A549 (cell line): Measurements from ENCODE around the gene TMEM207. TPM values are rescaled to one million over a fixed set of nuclear protein-coding genes. Genes with fewer than 3 reads are reported as not detected.

Source experiments
- ATAC-seq, 2 experiments: fragments of 200-7000 bp in 1 of 2; fragments of >200 bp in 1 of 2; cut with Nextera tagmentation in 1 of 2; cut with Tn5 transposase in 1 of 2; 3 replicates each; pipeline versions ENCODE4 v1.8.0 to v1.9.1; 2018 to 2020; ENCODE audit warnings: mild to moderate bottlenecking in 1 of 2, moderate library complexity in 1 of 2
- CTCF ChIA-PET: fragments of 300-600 bp; sonication (Branson Sonifier 250); formaldehyde crosslinking; extraction: SDS; loops from one replicate; lab custom pipeline; 2021; ENCODE audit warnings: antibody characterized with exemption, inconsistent platforms; lab: Yijun Ruan, JAX
- POLR2A ChIA-PET: fragments of 350-600 bp; formaldehyde crosslinking; extraction: SDS; loops from one replicate; lab custom pipeline; 2021; ENCODE audit warnings: antibody characterized with exemption, inconsistent platforms; lab: Yijun Ruan, JAX
- DNase-seq, 2 experiments: peaks; one replicate each; pipeline versions ENCODE4 v3.0.0 to v3.0.0-alpha.2; 2011 to 2016; ENCODE audit warnings: low read depth in 1 of 2, low spot score in 1 of 2
- FAIRE-seq: peaks from 2 replicates; lab custom pipeline; 2011; peaks lifted over from hg19 to GRCh38; lab: Jason Lieb, UNC
- H3K27ac ChIP-seq, 2 experiments: fragments of >200 bp; sonication (Bioruptor Twin); formaldehyde crosslinking; 3 replicates each; pipeline ENCODE4 v1.5.1; 2016 to 2017
- H3K4me1 ChIP-seq: fragments of >200 bp; sonication (Bioruptor Twin); formaldehyde crosslinking; 3 replicates; pipeline ENCODE4 v1.6.1; 2016
- H3K4me2 ChIP-seq: fragments of >200 bp; sonication (Bioruptor Twin); formaldehyde crosslinking; 3 replicates; pipeline ENCODE4 v1.6.1; 2016
- H3K4me3 ChIP-seq: fragments of >200 bp; sonication (Bioruptor Twin); formaldehyde crosslinking; 3 replicates; pipeline ENCODE4 v1.5.1; 2016
- H3K9me3 ChIP-seq: fragments of >200 bp; sonication (Bioruptor Twin); formaldehyde crosslinking; 3 replicates; pipeline ENCODE4 v1.6.1; 2016
- ATOH8 ChIP-seq: fragments of 250-450 bp; sonication (Bioruptor Pico); IDR thresholded peaks from 2 replicates; pipeline ENCODE4 v1.5.0; 2020; ENCODE audit warnings: low read depth, mild to moderate bottlenecking, moderate library complexity
- BHLHE40 ChIP-seq: IDR thresholded peaks from 2 replicates; pipeline ENCODE4 v1.6.1; 2012; ENCODE audit warnings: low read depth, low read length, inconsistent platforms
- CBX2 ChIP-seq: fragments of 200-600 bp; sonication (generic); IDR thresholded peaks from 2 replicates; pipeline ENCODE4 v1.6.1; 2016; ENCODE audit warnings: low read depth, mild to moderate bottlenecking, borderline replicate concordance
- E2F6 ChIP-seq: IDR thresholded peaks from 2 replicates; pipeline ENCODE4 v1.6.1; 2012; ENCODE audit warnings: low read depth, borderline replicate concordance
- FOSL2 ChIP-seq, 2 experiments: fragments of 450-650 bp in 1 of 2; fragments of >200 bp in 1 of 2; sonication (Bioruptor Twin) in 1 of 2; formaldehyde crosslinking; IDR thresholded peaks; 2 replicates each; pipeline versions ENCODE4 v1.5.0 to v1.6.1; 2016 to 2020; ENCODE audit warnings: mild to moderate bottlenecking in 1 of 2, moderate library complexity in 1 of 2
- GATA3 ChIP-seq: IDR thresholded peaks from 2 replicates; pipeline ENCODE4 v1.6.1; 2012; ENCODE audit warnings: borderline replicate concordance
- HDAC2 ChIP-seq: fragments of 200-600 bp; sonication (generic); IDR thresholded peaks from 2 replicates; pipeline ENCODE4 v1.6.1; 2016
- HES2 ChIP-seq: fragments of >200 bp; sonication (Bioruptor Twin); formaldehyde crosslinking; IDR thresholded peaks from 2 replicates; pipeline ENCODE4 v1.6.1; 2016
- HOXB5 ChIP-seq: fragments of 250-450 bp; sonication (Bioruptor Pico); IDR thresholded peaks from 2 replicates; pipeline ENCODE4 v1.5.0; 2020; ENCODE audit warnings: mild to moderate bottlenecking, moderate library complexity
- JUN ChIP-seq, 2 experiments: fragments of >200 bp; sonication (Bioruptor Twin); formaldehyde crosslinking; IDR thresholded peaks; 2 replicates in 1 of 2; 3 replicates in 1 of 2; pipeline ENCODE4 v1.6.1; 2016 to 2017
- KDM5A ChIP-seq: fragments of 200-600 bp; sonication (generic); IDR thresholded peaks from 2 replicates; pipeline ENCODE4 v1.6.1; 2016; ENCODE audit warnings: antibody characterized with exemption, mild to moderate bottlenecking
- MAFK ChIP-seq: fragments of 450-650 bp; IDR thresholded peaks from 2 replicates; pipeline ENCODE4 v1.6.1; 2014; ENCODE audit not compliant: partially characterized antibody
- MAZ ChIP-seq: fragments of 150-350 bp; IDR thresholded peaks from 2 replicates; pipeline ENCODE4 v1.6.1; 2014; ENCODE audit warnings: antibody characterized with exemption, low read depth, low read length, borderline replicate concordance
- NR3C1 ChIP-seq: fragments of >200 bp; sonication (Bioruptor Twin); formaldehyde crosslinking; IDR thresholded peaks from 3 replicates; pipeline ENCODE4 v1.6.1; 2017
- PHF8 ChIP-seq: fragments of 200-600 bp; sonication (generic); IDR thresholded peaks from 2 replicates; pipeline ENCODE4 v1.6.1; 2016; ENCODE audit warnings: low read depth, mild to moderate bottlenecking, antibody characterized with exemption, moderate library complexity, borderline replicate concordance
- POLR2A ChIP-seq: IDR thresholded peaks from 2 replicates; pipeline ENCODE4 v1.6.1; 2012; ENCODE audit warnings: mild to moderate bottlenecking, low read length
- SMC3 ChIP-seq: fragments of >200 bp; sonication (Bioruptor Twin); formaldehyde crosslinking; IDR thresholded peaks from 3 replicates; pipeline ENCODE4 v1.6.1; 2018; ENCODE audit warnings: inconsistent platforms
- TFCP2L1 ChIP-seq: fragments of 250-450 bp; sonication (Bioruptor Pico); IDR thresholded peaks from 2 replicates; pipeline ENCODE4 v1.5.0; 2021; ENCODE audit warnings: mild to moderate bottlenecking
- TP53 ChIP-seq: fragments of 250-450 bp; sonication (Bioruptor Pico); IDR thresholded peaks from 2 replicates; pipeline ENCODE4 v1.5.0; 2021; ENCODE audit warnings: mild to moderate bottlenecking, moderate library complexity
- ZC3H11A ChIP-seq: fragments of 450-650 bp; IDR thresholded peaks from 2 replicates; pipeline ENCODE4 v1.6.1; 2014; ENCODE audit warnings: antibody characterized with exemption, mild to moderate bottlenecking
- WGBS: methylation state at CpG from one replicate; pipeline ENCODE4 v1.1.6; 2017; ENCODE audit errors: missing lambda C conversion rate; 5-methylcytosine and 5-hydroxymethylcytosine counted together
- polyA plus RNA-seq, 4 experiments: library from polyadenylated mRNA; depleted of rRNA in 3 of 4; stranded (reverse); fragments of >200 nt; fragmentation: RNase III in 1 of 4; extraction: RNeasy Plus Mini Kit Qiagen cat#74134 plus additional on column Dnase treatment in 1 of 4; gene quantifications; 2 replicates in 3 of 4; 3 replicates in 1 of 4; pipeline ENCODE4 v1.2.3, GENCODE V29; 2011 to 2017
- TF ChIP-seq, protein P1 (sequence below): IDR thresholded peaks from 2 replicates; pipeline ENCODE4 v1.6.1; 2012
- TF ChIP-seq, protein P2 (sequence below): fragments of 450-650 bp; IDR thresholded peaks from 2 replicates; pipeline ENCODE4 v1.6.1; 2014; ENCODE audit warnings: antibody characterized with exemption
- TF ChIP-seq, protein P3 (sequence below): fragments of 150-350 bp; IDR thresholded peaks from 2 replicates; pipeline ENCODE4 v1.6.1; 2014; ENCODE audit warnings: low read depth, mild to moderate bottlenecking, low read length

TMEM207 gene
- polyA plus RNA-seq, 2 of the 4 experiments (the other 2 are of a cell fraction) = not detected

DNA sequence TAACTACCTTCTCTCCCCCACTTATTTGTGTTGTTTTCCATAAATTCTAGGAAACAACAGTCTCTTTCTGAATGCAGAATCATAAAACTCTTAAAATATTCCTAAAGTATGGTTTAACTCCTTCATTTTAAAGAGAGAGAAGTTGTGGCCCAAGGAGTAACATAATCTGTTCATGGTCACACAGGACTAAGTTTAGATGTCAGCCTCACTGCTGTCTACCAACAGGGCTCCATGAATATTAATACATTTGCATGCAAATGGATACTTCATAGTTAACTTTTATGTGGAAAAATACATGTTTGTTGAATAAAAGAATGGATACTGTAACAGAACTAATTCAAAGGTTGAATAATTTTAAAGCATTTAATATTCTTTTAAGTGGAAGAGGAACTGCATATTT is 45.7 kb upstream of the TMEM207 start:
- no peak for FAIRE-seq
- TF ChIP-seq FOSL2 (IDR thresholded peaks at IDR 0.05) = no peak
- no peak for TF ChIP-seq FOSL2 (CRISPR knock-in tag; IDR thresholded peaks at IDR 0.05)
- TF ChIP-seq MAFK = no peak
- no peak for TF ChIP-seq TFCP2L1 (CRISPR knock-in tag)
- no peak for TF ChIP-seq PHF8
- TF ChIP-seq, protein P1, sequence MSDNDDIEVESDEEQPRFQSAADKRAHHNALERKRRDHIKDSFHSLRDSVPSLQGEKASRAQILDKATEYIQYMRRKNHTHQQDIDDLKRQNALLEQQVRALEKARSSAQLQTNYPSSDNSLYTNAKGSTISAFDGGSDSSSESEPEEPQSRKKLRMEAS = no peak
- no peak for TF ChIP-seq E2F6
- no peak for TF ChIP-seq GATA3
- no peak for TF ChIP-seq HOXB5 (CRISPR knock-in tag)
- TF ChIP-seq ZC3H11A = no peak
- TF ChIP-seq ATOH8 (CRISPR knock-in tag) = no peak
- TF ChIP-seq, protein P2, sequence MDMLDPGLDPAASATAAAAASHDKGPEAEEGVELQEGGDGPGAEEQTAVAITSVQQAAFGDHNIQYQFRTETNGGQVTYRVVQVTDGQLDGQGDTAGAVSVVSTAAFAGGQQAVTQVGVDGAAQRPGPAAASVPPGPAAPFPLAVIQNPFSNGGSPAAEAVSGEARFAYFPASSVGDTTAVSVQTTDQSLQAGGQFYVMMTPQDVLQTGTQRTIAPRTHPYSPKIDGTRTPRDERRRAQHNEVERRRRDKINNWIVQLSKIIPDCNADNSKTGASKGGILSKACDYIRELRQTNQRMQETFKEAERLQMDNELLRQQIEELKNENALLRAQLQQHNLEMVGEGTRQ = no peak
- TF ChIP-seq KDM5A = no peak
- TF ChIP-seq TP53 (CRISPR knock-in tag) = no peak
- TF ChIP-seq POLR2A = no peak
- TF ChIP-seq, all 56 proteins: peak for 0
- Histone ChIP-seq H3K4me2 (no peak overlapping the region), H3K4me1 (no peaks in the 10 kb centered on the region), H3K9me3 (no peaks in the 10 kb centered on the region), H3K4me3 (no peak overlapping the region), H3K27ac (no peak overlapping the region)
- DNase-seq (no peak), ATAC-seq (no peak)
- CTCF ChIA-PET = interaction anchor here (0.7 kb wide), 1 partner anchor 12 kb away, joined by 3 read pairs; no protein-coding TSS in a partner anchor
- POLR2A ChIA-PET = no interaction called here

- ChIA-PET CTCF (interaction anchor here (1.5 kb wide), 1 partner anchor 19 kb away, joined by 4 read pairs; the partner anchor contains the start of gene IL1RAP), POLR2A (no interaction called here)
- ATAC-seq = no peak
Measured at GRCh38 chr3:190494907-190495306, 45.2 kb upstream of the TMEM207 start.

GRCh38 chr3:190492966-190493365 is 43.3 kb upstream of the TMEM207 start:
- TF ChIP-seq BHLHE40 (no peak), CBX2 (no peak), TP53 (CRISPR knock-in tag) (no peak), MAZ (no peak), POLR2A (no peak), HOXB5 (CRISPR knock-in tag) (no peak), NR3C1 (no peak), JUN (IDR thresholded peaks at IDR 0.05) (no peak), HDAC2 (no peak), SMC3 (no peak)
- TF ChIP-seq, protein P1 = no peak
- TF ChIP-seq, protein P3, sequence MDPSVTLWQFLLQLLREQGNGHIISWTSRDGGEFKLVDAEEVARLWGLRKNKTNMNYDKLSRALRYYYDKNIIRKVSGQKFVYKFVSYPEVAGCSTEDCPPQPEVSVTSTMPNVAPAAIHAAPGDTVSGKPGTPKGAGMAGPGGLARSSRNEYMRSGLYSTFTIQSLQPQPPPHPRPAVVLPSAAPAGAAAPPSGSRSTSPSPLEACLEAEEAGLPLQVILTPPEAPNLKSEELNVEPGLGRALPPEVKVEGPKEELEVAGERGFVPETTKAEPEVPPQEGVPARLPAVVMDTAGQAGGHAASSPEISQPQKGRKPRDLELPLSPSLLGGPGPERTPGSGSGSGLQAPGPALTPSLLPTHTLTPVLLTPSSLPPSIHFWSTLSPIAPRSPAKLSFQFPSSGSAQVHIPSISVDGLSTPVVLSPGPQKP = no peak
- TF ChIP-seq, protein P2 = no peak
- DNase-seq = no peak
- WGBS = 91% methylated on average over 4 of the region's 4 CpGs
- Histone ChIP-seq H3K4me3 (no peak overlapping the region), H3K4me2 (no peak overlapping the region), H3K4me1 (no peaks in the 10 kb centered on the region), H3K9me3 (no peaks in the 10 kb centered on the region), H3K27ac (no peak overlapping the region)
- ChIA-PET POLR2A (no interaction called here), CTCF (no interaction called here)
- FAIRE-seq = no peak
- ATAC-seq = no peak

More at GRCh38 chr3:190494907-190495306, 45.2 kb upstream of the TMEM207 start:
- no peak for TF ChIP-seq HES2
- TF ChIP-seq, all 56 proteins: peak for 0
- Histone ChIP-seq H3K27ac (no peak overlapping the region), H3K4me1 (no peaks in the 10 kb centered on the region), H3K4me2 (no peak overlapping the region), H3K9me3 (no peaks in the 10 kb centered on the region), H3K4me3 (no peak overlapping the region)
- FAIRE-seq (no peak), DNase-seq (no peak)
